ENCODE data around the gene TMEM232. TPM values are rescaled to one million over a fixed set of nuclear protein-coding genes. Genes with fewer than 3 reads are reported as not detected.
"Not testable (repeated sequence)": the region's sequence is repeated elsewhere in the genome, so short reads cannot be mapped to it uniquely, and the experiment has no call there.

Gene TMEM232
- total RNA-seq, 4 donors from 2014 or later: 0.53 to 3.1 (median 1.5) TPM

- WGBS, 2 donors: 46 to 88% methylated on average over 3 of the region's 3 CpGs
- TF ChIP-seq CTCF (IDR thresholded peaks at IDR 0.05): no peak
- no peak for TF ChIP-seq POLR2A (IDR thresholded peaks at IDR 0.05)
- H3K27me3 ChIP-seq: no peaks in the 10 kb centered on the region
- intact Hi-C loops (cut with DNase I): no loop called here
- no peak overlapping the region for H3K27ac ChIP-seq
- DNase-seq: no peak
- no peaks in the 10 kb centered on the region for H3K36me3 ChIP-seq
- no peaks in the 10 kb centered on the region for H3K4me1 ChIP-seq
- no peaks in the 10 kb centered on the region for H3K9me3 ChIP-seq
- H3K4me3 ChIP-seq: no peak overlapping the region
Observed at GRCh38 chr5:110681109-110681508, 45.4 kb downstream of the TMEM232 start.

GRCh38 chr5:110676554-110676953 is 49.9 kb downstream of the TMEM232 start:
- DNase-seq; H3K4me1 ChIP-seq; H3K27ac ChIP-seq; H3K27me3 ChIP-seq; H3K36me3 ChIP-seq; intact Hi-C loops (cut with DNase I); H3K4me3 ChIP-seq; H3K9me3 ChIP-seq: not testable (repeated sequence)
- 87 to 94% methylated on average over 9 of the region's 9 CpGs for WGBS, 2 donors

- intact Hi-C loops (cut with DNase I): no loop called here
- H3K27me3 ChIP-seq: no peaks in the 10 kb centered on the region
- no peak overlapping the region for H3K4me3 ChIP-seq
- H3K4me1 ChIP-seq: no peaks in the 10 kb centered on the region
- H3K9me3 ChIP-seq: no peaks in the 10 kb centered on the region
- no peak for TF ChIP-seq CTCF (IDR thresholded peaks at IDR 0.05)
- no peak for TF ChIP-seq POLR2A (IDR thresholded peaks at IDR 0.05)
- H3K27ac ChIP-seq: no peak overlapping the region
- DNase-seq: no peak
- 56 to 65% methylated on average over 6 of the region's 6 CpGs for WGBS, 2 donors
- no peaks in the 10 kb centered on the region for H3K36me3 ChIP-seq
Observed at GRCh38 chr5:110665184-110665726, 61.2 kb downstream of the TMEM232 start.

- Histone ChIP-seq H3K27me3 (no peaks in the 10 kb centered on the region), H3K36me3 (no peaks in the 10 kb centered on the region), H3K27ac (no peak overlapping the region), H3K4me3 (no peak overlapping the region), H3K4me1 (no peaks in the 10 kb centered on the region), H3K9me3 (no peaks in the 10 kb centered on the region)
- TF ChIP-seq CTCF (IDR thresholded peaks at IDR 0.05) (no peak), POLR2A (IDR thresholded peaks at IDR 0.05) (no peak)
- no peak for DNase-seq
- intact Hi-C loops (cut with DNase I): no loop called here
- WGBS, 2 donors: 77 to 95% methylated on average over 1 of the region's 1 CpG
Observed at GRCh38 chr5:110663525-110663924, 62.9 kb downstream of the TMEM232 start.

GRCh38 chr5:110658006-110658405 is 68.5 kb downstream of the TMEM232 start:
- TF ChIP-seq CTCF (IDR thresholded peaks at IDR 0.05) (no peak), POLR2A (IDR thresholded peaks at IDR 0.05) (no peak)
- intact Hi-C loops (cut with DNase I): no loop called here
- 57 to 65% methylated on average over 5 of the region's 5 CpGs for WGBS, 2 donors
- Histone ChIP-seq H3K27me3 (no peaks in the 10 kb centered on the region), H3K9me3 (no peaks in the 10 kb centered on the region), H3K4me1 (no peaks in the 10 kb centered on the region), H3K27ac (no peak overlapping the region), H3K4me3 (no peak overlapping the region), H3K36me3 (no peaks in the 10 kb centered on the region)
- no peak for DNase-seq

Data from esophagus squamous epithelium (tissue), 5 donors.